Measurements from ENCODE around the gene CLEC18B. TPM values are rescaled to one million over a fixed set of nuclear protein-coding genes. Genes with fewer than 3 reads are reported as not detected.
"Not testable (repeated sequence)": the region's sequence is repeated elsewhere in the genome, so short reads cannot be mapped to it uniquely, and the experiment has no call there.

Gene CLEC18B
- total RNA-seq, 4 donors from 2014 or later, result 0.30 to 1.4 TPM; not detected in 2

GRCh38 chr16:74394131-74394530, 27.1 kb downstream of the CLEC18B start:
- WGBS, 2 donors, result 93 to 98% methylated on average over 9 of the region's 9 CpGs
- DNase-seq (ENCODE audit: low spot score in 2 of 2); H3K4me3 ChIP-seq (ENCODE audit: low read depth, poor library complexity, severe bottlenecking); intact Hi-C loops (cut with DNase I; ENCODE audit: low total_unique reads): not testable (repeated sequence)

DNA sequence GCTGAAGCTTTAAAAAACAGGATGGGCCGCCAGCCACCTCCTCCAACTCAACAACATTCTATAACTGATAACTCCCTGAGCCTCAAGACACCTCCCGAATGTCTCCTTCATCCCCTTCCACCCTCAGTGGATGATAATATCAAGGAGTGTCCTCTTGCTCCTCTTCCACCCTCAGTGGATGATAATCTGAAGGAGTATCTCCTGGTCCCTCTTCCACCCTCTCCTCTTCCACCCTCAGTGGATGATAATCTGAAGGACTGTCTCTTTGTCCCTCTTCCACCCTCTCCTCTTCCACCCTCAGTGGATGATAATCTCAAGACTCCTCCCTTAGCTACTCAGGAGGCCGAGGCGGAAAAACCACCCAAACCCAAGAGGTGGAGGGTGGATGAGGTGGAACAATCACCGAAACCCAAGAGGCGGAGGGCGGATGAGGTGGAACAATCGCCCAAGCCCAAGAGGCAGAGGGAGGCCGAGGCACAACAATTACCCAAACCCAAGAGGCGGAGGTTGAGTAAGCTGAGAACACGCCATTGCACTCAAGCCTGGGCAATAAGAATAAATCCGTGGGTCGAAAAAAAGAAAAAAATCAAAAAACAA, 29.7 kb downstream of the CLEC18B start:
- peak in 1 of 2 donors; percentile 64 for DNase-seq (ENCODE audit: low spot score in 2 of 2)
- H3K4me3 ChIP-seq (ENCODE audit: low read depth, poor library complexity, severe bottlenecking); intact Hi-C loops (cut with DNase I; ENCODE audit: low total_unique reads): not testable (repeated sequence)
- WGBS, 2 donors, result 82 to 91% methylated on average over 8 to 9 of the region's 13 CpGs

- H3K4me3 ChIP-seq (ENCODE audit: low read depth, poor library complexity, severe bottlenecking); intact Hi-C loops (cut with DNase I; ENCODE audit: low total_unique reads); DNase-seq (ENCODE audit: low spot score in 2 of 2): not testable (repeated sequence)
- 55 to 60% methylated on average over 3 to 4 of the region's 6 CpGs for WGBS, 2 donors
Measured at GRCh38 chr16:74382339-74383034, 38.8 kb downstream of the CLEC18B start.

- intact Hi-C loops (cut with DNase I; ENCODE audit: low total_unique reads); H3K4me3 ChIP-seq (ENCODE audit: low read depth, poor library complexity, severe bottlenecking): not testable (repeated sequence)
- DNase-seq (ENCODE audit: low spot score in 2 of 2), result peak in 1 of 2 donors; percentile 78
- WGBS, 2 donors, result 95 to 97% methylated on average over 9 of the region's 9 CpGs
Measured at GRCh38 chr16:74373847-74374184, 47.5 kb downstream of the CLEC18B start.

DNA sequence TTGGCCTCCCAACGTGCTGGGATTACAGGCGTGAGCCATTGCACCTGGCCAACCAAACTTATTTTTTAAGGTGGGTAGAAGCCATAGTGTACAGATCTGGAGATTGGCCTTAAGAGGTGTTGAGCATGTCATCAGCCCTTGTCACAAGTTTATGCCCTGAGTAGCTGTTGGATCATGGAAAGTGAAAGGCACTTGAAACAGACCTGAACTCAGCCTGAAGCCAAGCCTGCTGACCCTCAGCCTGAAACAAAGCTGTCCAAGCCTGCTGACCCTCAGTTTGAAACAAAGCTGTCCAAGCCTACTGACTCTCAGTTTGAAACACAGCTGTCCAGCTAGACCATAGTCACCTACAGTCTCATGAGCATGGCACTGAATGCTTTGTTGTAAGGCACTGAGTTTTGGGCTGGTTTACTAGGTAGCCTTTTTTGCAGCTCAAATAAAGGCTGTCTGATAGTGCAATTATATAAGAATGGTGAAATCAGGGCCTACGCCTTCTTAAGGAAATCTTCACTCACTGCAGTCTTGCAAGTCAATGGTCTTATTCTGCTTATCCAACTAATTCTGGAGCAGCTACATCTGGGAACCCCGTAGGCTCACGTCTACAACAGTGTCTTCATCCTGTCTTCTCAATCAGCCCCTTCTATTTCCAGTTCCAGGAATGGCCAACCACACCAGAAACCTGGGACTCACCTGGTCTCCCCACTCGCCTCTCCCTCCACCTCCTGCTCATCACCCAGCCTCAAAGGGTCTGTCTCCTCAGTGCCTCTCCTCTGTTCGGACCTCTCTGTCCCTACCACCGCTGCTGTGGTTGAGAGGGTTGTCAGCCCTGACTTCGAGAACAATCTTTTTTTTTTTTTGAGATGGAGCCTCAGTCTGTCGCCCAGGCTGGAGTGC, 48.1 kb downstream of the CLEC18B start:
- no peak for TF ChIP-seq CTCF (IDR thresholded peaks at IDR 0.05)
- TF ChIP-seq POLR2A (IDR thresholded peaks at IDR 0.05), result no peak
- H3K4me3 ChIP-seq (ENCODE audit: low read depth, poor library complexity, severe bottlenecking), result no peak overlapping the region
- intact Hi-C loops (cut with DNase I; ENCODE audit: low total_unique reads), result no loop called here
- 88 to 90% methylated on average over 10 of the region's 10 CpGs for WGBS, 2 donors
- peak in 1 of 2 donors; percentile 74 for DNase-seq (ENCODE audit: low spot score in 2 of 2)

- H3K4me3 ChIP-seq (ENCODE audit: low read depth, poor library complexity, severe bottlenecking), result no peak overlapping the region
- DNase-seq (ENCODE audit: low spot score in 2 of 2), result peak in 1 of 2 donors; percentile 45
- intact Hi-C loops (cut with DNase I; ENCODE audit: low total_unique reads), result no loop called here
- 87% methylated on average over 5 of the region's 5 CpGs for WGBS, 2 donors
- no peak for TF ChIP-seq POLR2A (IDR thresholded peaks at IDR 0.05)
Measured at GRCh38 chr16:74372369-74372768, 48.9 kb downstream of the CLEC18B start.

GRCh38 chr16:74370338-74371135, 50.7 kb downstream of the CLEC18B start:
- H3K4me3 ChIP-seq (ENCODE audit: low read depth, poor library complexity, severe bottlenecking); intact Hi-C loops (cut with DNase I; ENCODE audit: low total_unique reads): not testable (repeated sequence)
- peak in 1 of 2 donors; percentile 67 for DNase-seq (ENCODE audit: low spot score in 2 of 2)
- 90% methylated on average over 20 of the region's 20 CpGs for WGBS, 2 donors

DNA sequence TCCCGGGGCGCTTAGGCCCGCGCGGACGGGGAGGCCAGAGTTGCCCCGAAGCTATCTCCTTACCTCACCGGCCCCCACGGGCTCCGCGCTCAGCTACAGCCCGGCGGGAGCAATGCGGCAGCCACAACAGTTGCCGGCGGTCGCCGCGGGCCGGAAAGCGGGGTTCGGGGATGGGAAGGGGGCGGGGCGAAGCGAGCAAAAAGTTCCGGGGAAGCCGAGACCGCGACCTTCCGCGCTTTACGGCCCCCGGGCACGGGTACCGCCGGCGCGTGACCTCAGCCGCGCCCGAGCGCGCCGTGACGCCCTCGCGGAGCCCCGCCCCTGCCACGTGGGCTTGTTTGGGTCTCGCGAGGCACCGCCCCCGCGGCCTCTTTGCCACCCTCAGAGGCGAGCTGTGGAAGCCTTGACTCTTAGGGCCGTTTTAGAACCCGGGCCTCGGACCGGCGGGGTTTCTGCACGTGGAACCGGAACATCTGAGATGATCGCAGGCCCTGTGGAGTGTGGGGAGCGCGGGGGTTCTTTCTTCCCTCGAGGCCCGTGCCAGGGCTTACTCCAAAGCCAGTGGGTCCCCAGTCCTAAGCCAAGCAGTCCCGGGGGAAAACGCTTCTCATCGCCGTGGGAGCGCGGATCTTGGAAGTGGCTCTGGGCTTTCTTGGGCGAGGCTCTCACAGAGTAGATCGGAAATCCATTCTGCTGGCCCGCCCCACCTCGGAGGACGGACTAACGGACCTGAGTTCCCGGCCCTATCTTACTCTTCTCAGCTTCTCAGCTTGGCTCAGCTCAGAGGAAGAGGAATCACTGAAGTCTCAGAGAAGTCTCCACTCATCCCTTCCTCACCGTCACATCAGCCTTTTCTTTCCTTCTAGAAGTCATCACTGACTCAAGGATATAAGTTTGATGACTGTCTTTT, 53.0 kb downstream of the CLEC18B start:
- peak; percentile 99 for DNase-seq (ENCODE audit: low spot score in 2 of 2)
- WGBS, 2 donors, result 0 to 1% methylated on average over 36 to 56 of the region's 81 CpGs
- intact Hi-C loops (cut with DNase I; ENCODE audit: low total_unique reads), result not testable (repeated sequence)

DNA sequence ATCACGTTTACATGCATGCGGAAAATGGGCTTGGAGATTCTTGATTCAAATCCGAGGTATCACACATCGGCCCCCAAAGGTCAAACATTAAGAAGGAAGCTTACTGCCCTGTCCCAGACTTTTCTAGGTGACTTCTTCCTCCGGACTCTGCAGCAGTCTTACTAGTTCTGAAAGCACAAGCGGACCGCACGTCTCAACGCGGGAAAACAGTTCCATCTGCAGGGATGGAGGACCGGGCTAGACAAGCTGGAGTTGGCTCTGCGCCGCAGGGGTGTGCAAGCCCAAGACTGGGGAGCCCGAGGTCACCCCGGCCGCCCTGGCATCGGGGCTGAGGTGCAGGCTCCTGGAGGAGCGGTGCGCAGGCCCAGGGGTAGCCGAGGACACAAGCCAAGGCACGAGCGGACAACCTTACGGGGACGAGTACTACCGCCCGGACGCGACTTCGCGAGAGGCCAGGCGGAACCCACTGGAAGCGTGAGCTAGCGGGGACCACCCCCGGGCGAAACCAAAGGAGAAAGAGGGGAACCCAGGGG, 53.7 kb downstream of the CLEC18B start:
- intact Hi-C loops (cut with DNase I; ENCODE audit: low total_unique reads), result not testable (repeated sequence)

More for the DNA sequence above, 53.0 kb downstream of the CLEC18B start:
- H3K4me3 ChIP-seq (ENCODE audit: low read depth, poor library complexity, severe bottlenecking), result peak overlapping the region; percentile 72

DNA sequence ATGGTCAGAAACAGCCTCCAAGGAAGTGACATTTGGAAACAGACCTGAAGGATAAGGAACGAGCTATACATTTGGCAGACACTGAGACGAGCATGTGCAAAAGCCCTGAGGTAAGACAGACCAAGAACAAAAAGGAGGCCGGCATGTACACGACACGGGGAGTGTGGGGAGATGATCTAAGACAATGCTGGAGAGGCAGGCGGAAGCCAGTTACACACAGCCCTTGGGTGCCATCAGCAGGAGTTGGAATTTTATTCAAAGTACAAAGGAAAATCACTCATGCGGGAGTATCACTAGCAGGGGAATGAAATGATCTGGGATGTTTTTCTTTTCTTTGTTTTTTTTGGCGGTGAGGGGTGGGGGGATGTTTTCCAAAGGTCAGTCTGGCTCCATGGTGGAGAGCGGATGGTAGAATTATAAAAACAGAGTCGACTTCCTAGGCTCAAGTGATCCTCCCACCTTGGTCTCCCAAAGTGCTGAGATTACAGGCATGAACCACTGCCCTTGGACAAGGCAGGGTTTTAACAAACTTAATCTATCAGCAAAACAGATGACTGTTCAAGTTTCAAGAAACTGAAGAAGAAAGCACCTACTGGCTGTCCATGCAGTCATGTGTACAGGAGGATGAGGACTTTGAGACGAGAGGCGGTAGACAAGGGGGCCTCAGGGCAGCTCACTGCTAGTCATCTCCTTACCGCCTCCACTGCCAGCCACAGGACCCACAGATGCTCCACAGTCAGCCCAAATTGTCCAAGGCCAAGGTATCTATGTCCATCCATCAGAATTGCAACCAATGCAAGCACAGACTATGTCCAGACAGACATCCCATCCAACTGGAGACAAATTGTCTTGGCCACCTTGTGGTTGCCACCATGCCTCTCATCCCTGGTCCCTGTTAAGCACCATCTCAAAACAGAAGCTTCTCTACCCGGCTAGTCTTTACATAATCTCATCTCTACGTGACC, 59.4 kb downstream of the CLEC18B start:
- whole genome bisulfite sequencing, 2 donors, result 84 to 86% methylated on average over 10 to 11 of the region's 15 CpGs
- intact Hi-C loops (cut with DNase I; ENCODE audit: low total_unique reads); DNase-seq (ENCODE audit: low spot score in 2 of 2); H3K4me3 ChIP-seq (ENCODE audit: low read depth, poor library complexity, severe bottlenecking): not testable (repeated sequence)

More for the DNA sequence above, 53.7 kb downstream of the CLEC18B start:
- H3K4me3 ChIP-seq (ENCODE audit: low read depth, poor library complexity, severe bottlenecking), result peak overlapping the region; percentile 72
- WGBS, 2 donors, result 0 to 3% methylated on average over 26 to 29 of the region's 35 CpGs
- DNase-seq (ENCODE audit: low spot score in 2 of 2), result peak; percentile 49 to 92
